ENCODE results near the gene ENOX1. TPM values are rescaled to one million over a fixed set of nuclear protein-coding genes. Genes with fewer than 3 reads are reported as not detected.

Gene ENOX1
- total and polyA plus RNA-seq, 2 donors (not counting 3 experiments of a cell fraction or from before 2014, with no cell fraction given), result 0.17 to 0.97 TPM

DNA sequence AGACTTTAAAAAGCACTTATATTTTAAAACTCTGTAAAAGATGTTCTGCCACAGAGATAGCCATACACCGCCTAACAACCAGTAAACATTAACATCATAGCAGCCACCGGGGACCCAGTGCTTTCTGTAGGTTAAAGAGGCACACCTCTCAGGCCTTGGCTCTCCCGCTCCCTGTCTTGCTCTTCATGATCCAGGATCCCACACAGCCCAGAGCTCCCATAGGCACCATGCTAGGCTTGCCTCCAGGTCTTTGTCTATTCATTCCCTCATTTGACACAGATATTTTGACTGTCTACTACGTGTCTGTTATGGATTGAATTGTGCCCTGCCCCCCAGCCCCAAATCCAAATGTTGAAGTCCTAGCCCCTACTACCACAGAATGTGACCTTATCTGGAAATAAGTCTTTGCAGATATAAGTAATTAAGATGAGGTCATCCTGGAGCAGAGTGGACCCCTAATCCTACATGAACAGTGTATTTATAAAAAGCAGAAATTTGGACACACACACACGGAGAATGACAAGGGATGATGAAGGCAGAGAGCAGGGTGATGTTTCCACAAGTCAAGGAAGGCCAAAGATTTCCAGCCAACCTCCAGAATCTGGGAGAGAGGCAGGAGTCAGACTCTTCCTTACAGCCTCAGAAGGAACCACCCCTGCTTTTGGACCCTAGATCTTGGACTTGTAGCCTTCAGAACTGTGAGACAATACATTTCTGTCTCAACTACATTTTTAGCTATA lies 490.8 kb downstream of the ENOX1 start:
- no peak overlapping the region for H3K4me3 ChIP-seq (replicated peaks in 1 of 3; ENCODE audit: insufficient read depth in 1 of 3, low read depth in 1 of 3, low read length in 3 of 3)
- no peaks in the 10 kb centered on the region for H3K36me3 ChIP-seq (ENCODE audit: control insufficient read depth in 2 of 2, extremely low read depth in 1 of 2, insufficient read depth in 2 of 2, low read length in 2 of 2)
- intact Hi-C loops (cut with micrococcal nuclease) (no loop called here), dilution Hi-C loops (cut with MboI; ENCODE audit: extremely low pct_ligation_motif_present, low sequenced_read_pairs) (no loop called here)
- no peak for DNase-seq (ENCODE audit: low read depth, low spot score)
- no peak overlapping the region for H3K27ac ChIP-seq (ENCODE audit: insufficient read depth, low read depth, low read length)
- no peaks in the 10 kb centered on the region for H3K9me1 ChIP-seq (replicated peaks; ENCODE audit: control insufficient read depth, extremely low read depth, insufficient read depth, low read length)
- H3K27me3 ChIP-seq (ENCODE audit: control insufficient read depth in 2 of 2, insufficient read depth in 2 of 2, low read length in 2 of 2), result no peaks in the 10 kb centered on the region
- no TSS peak for BruUV-seq (replicated peaks)
- TF ChIP-seq GATA2 (IDR thresholded peaks at IDR 0.05; ENCODE audit: insufficient read depth, insufficient read length, low read depth, low read length), result no peak
- TF ChIP-seq MAX (IDR thresholded peaks at IDR 0.05; ENCODE audit: insufficient read depth, insufficient read length), result no peak
- no peak for TF ChIP-seq EZH2 (IDR thresholded peaks at IDR 0.05; ENCODE audit: borderline replicate concordance, low read depth, low read length, severe bottlenecking)
- no peak for TF ChIP-seq CTCF (IDR thresholded peaks at IDR 0.05; ENCODE audit: extremely low read depth in 1 of 2, insufficient read depth in 1 of 2, low read depth in 1 of 2, low read length in 2 of 2)
- no peak for TF ChIP-seq POLR2AphosphoS5 (IDR thresholded peaks at IDR 0.05; ENCODE audit: insufficient read depth, low read depth, low read length)
- TF ChIP-seq JUN (IDR thresholded peaks at IDR 0.05; ENCODE audit: borderline replicate concordance, insufficient read depth, insufficient read length, low read depth), result no peak
- no peak for TF ChIP-seq MYC (IDR thresholded peaks at IDR 0.05; ENCODE audit: low read depth, low read length)
- TF ChIP-seq POLR2A (IDR thresholded peaks at IDR 0.05; ENCODE audit: low read depth, low read length), result no peak
- no peak for TF ChIP-seq FOS (IDR thresholded peaks at IDR 0.05; ENCODE audit: borderline replicate concordance, insufficient read depth, low read length)
- no peak overlapping the region for H3K9ac ChIP-seq (replicated peaks; ENCODE audit: extremely low read depth, insufficient read depth, low read length)
- CTCF ChIA-PET, result no interaction called here
- POLR2A ChIA-PET, result no interaction called here
- H4K20me1 ChIP-seq (replicated peaks; ENCODE audit: control insufficient read depth, extremely low read depth, insufficient read depth, low read length), result no peaks in the 10 kb centered on the region
- no peaks in the 10 kb centered on the region for H3K79me2 ChIP-seq (ENCODE audit: control insufficient read depth, insufficient read depth, low read length)
- H2AFZ ChIP-seq (ENCODE audit: low read depth, low read length), result no peak overlapping the region
- H3K9me3 ChIP-seq (replicated peaks; ENCODE audit: control insufficient read depth, insufficient read depth, low read length), result no peaks in the 10 kb centered on the region
- no peak for FAIRE-seq
- H3K4me2 ChIP-seq (ENCODE audit: insufficient read depth, low read length), result no peak overlapping the region
- peaks cover 17% of the 10 kb centered on the region for H3K4me1 ChIP-seq (ENCODE audit: control insufficient read depth, extremely low read depth, insufficient read depth, low read length)
